Measurements from ENCODE around the gene SRC.
A peak's percentile ranks its signal among the peaks of the same experiment; 100 is the strongest.

- TF ChIP-seq CTCF (optimal IDR thresholded peaks at IDR 0.05 in 1 of 3, IDR thresholded peaks at IDR 0.05 in 1 of 3, conservative IDR thresholded peaks at IDR 0.05 in 1 of 3; ENCODE audit: extremely low read depth in 1 of 3, insufficient read depth in 2 of 3, low read length in 3 of 3) (peak; percentile 7 to 13 (median 12)), EZH2 (IDR thresholded peaks at IDR 0.05; ENCODE audit: low read length) (no peak)
Measured at GRCh38 chr20:37389844-37390275, 43.9 kb downstream of the SRC start.
